DMS 273 treated with DMSO at 0.1 percent for 48 hours (cell line): ENCODE data around the gene TTC16.
"Not testable (repeated sequence)": the region's sequence is repeated elsewhere in the genome, so short reads cannot be mapped to it uniquely, and the experiment has no call there.

ENCODE experiments used
- DNase-seq: peaks from one replicate; lab custom pipeline; 2025; lab: John Stamatoyannopoulos, UW

TTC16 gene

DNA sequence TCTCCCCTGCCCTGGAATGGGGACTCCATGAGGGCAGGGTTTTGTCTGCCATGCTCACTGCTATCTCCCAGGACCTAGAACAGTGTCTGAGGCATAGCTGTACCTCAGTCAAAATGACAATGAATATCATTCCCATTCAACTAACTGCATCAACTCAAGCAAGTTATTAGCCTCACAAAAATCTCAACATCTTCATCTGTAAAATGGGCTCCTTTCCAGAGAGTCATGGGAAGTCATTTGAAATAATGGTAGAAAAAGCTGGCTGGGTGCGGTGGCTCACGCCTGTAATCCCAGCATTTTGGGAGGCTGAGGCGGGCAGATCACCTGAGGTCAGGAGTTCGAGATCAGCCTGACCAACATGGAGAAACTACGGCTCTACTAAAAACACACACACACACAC is 53.2 kb downstream of the TTC16 start:
- DNase-seq: no peak

DNA sequence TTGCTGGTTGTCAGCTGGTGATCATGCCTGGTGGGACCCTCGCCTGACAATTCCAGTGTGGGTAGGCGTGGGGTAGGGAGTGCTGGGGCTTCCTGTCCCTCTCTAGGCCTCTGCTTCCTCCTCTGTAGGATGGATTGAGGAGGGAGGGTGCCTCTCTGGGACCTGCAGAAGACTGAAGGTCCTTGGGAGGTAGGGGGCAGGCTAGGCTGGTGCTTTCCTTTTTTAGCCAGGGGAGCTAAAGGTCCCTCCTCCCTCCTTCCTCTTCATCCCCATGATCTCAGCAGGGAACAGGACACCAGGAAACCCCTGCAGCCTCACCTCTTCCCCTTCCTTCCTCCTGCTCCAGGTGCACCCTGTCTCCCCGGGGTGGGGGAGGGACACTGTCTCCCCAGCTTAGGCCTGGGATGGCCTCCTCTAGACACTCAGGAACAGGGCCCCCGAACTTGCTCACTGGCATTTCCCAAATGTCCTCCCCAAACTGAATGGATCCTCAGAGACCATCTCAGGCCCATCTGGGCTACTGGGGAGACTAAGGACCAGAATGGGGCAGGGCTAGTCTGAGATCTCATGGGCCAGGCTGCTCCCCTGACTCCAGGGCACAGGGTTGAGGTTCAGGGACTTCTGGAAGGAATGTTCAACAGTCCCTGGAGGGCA is 54.2 kb downstream of the TTC16 start:
- DNase-seq: no peak

DNA sequence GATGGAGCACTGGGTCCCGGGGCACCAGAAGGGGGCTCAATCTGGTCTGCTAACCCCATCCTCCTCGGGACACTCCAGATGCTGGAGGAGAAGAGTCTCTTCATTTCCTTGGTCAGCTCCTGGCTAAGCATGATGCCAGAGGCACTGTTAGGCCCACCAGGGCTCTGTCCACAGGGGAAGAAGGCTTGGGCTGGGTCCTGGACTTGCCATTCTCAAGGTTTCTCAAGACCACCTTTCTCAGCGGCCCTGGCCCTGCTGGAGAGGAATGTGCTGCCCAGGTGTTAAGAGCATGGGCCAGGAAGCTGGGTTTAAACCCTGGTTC is 54.7 kb downstream of the TTC16 start:
- DNase-seq: no peak

DNA sequence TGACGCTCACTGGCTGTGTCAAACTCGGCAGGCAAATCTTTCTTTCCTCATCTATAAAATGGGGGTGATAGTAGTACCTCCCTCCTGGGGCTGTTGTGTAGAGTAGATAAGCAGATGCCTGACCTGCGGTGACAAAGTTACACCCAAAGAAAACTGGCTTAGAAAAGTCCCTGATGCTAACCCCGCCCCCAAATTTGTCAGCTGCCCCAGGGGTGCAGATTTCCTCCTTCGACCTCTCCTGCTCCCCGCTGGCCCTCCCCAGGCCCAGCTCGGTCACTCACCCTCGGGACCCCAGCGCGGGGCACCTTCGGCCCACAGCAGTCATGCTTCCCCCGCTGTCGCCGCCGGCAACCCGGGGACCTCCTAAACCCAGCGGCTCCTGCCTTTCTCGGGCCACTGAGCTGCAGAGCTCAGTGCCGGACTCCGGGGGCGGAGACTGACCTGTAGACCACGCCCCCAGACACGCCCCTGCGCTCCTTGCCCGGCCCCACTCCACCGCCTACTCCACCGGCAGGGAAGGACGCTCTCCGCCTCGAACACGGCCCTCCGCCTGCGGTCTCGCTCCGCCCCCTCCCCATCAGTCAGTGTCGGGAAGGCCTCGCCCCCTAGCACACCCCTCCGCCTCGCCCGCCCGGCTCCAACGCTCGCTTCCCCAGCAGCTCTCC is 55.2 kb downstream of the TTC16 start:
- DNase-seq: peak; percentile 90

DNA sequence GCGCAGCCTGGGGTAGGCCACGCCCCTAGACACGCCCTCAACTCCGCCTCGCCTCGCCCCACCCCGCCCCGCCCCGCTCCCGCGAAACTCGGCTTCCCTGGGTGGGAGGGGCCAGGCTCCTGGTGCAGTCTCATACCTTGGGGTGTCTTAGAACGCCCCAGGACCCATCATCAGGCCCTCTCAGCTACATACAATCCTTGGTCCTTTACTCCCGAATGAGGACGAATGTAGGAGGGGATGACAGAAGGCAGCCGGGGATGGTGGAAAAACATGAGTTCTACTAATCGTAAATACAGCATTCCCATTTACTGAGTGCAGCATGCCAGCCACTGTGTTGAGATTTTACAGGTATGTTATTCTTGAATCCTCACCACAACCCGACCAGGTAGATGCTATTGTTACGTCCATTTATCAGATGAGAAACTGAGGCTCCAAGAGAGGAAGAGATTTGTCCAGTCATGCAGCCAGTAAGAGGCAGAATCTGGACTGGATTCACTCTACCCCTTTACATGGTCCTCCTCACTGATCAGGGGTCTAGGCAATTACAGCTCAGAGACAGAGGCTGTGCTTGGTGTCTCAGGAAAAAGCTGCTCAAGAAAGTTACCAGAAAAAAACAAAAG is 55.8 kb downstream of the TTC16 start:
- no peak for DNase-seq

DNA sequence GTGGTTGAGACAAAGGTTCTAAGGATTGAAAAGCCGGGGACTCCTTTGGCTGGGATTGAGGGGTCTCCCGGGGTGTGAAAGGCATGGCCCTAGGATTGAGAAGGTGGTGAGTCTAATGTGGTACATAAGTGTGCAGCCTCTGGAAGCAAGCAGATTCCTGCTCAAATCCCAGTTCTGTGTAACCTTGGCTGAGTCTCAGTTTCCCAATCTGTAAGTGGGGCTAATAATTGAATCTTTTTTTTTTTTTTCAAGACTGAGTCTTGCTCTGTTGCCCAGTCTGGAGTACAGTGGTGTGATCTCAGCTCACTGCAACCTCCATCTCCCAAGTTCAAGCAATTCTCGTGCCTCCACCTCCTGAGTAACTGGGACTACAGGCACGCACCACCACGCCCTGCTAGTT is 56.7 kb downstream of the TTC16 start:
- no peak for DNase-seq

DNA sequence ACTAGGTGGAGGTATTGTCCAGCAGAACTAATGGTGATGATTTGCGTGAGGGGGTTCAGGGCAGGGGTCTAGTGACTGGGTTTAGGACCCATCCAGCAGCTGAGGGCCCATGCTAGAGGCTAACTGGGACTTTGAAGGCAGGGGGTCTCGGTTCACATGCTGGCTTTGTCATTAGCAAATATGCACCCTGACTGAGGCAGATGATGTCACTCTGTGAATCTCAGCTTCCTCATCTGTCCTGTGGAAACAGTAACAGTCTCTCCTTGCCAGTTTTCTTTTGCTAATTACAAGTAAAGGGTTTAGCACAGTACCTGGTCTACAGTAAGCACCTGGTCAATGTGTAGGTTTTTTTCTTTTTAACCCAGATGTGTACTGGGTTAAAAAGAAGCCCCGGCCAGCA is 57.4 kb downstream of the TTC16 start:
- DNase-seq: no peak

DNA sequence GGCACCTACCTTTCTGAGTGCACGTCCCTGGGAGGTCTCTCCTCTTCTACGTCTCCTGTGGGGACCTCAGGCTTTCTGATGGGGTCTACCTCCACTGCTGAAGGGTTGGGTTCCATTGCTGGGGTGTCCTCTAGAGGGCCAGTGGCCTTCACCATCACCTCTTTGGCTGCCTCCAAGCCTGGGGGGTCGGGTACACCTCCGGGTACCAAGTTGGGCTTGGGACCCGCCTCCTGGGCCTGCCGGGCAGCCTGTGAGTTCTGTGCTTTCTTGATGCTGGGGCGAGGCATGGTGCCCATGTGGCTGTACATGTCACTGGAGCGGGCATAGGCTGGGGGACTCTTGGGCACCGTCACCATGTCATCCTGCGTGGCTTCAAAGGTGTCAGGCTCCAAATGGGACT is 58.1 kb downstream of the TTC16 start:
- no peak for DNase-seq

DNA sequence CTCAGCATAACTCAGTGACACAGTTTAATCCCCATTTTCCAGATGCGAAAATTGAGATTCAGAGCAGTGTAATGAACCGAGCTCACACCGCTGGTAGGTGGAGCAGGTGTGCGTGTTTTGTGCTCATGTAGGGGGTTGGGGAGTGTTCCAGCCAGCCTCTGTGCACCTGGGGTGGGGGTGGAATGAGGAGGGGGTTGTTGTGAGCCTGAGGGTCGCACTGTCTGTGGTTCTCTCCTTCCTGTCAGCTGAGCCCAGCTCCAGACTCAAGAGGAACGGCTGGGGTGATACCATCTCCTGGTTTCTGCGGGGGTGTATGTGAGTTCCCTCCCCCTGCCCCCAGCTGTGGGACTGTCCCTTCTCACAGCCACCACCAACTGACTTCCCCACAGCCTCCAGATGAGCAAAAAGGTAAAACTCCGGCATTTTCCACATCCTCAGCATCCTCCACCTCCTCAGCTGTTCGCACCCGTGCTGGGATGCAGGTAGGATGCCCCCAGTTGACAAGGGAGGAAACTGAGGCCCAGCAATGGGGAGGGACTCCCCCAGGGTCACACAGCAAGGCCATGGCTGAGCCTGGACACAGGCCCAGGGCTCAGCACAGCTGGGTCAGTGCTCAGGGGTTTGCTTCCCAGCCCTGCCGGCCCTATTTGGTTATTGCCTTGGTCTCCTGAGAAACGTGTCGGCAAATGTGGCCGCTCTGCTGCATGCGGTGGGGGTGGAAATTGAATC is 60.5 kb downstream of the TTC16 start:
- DNase-seq: no peak

DNA sequence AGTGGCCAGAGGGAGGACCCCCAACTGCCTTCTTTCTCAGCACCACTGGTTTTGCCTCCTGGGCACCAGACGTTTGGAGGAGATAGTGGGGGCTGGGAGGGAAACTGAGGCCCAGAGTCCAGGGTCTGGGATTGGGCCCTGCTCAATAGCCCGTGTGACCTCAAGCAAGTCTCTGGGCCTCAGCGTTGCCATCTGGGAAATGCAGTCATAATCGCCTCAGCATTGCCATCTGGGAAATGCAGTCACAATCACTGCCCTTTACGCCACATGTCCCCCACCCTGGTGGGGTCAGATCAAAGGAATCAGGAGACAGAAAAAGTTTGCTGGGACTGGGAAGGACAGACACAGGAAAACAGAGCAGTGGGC is 61.0 kb downstream of the TTC16 start:
- DNase-seq: no peak

DNA sequence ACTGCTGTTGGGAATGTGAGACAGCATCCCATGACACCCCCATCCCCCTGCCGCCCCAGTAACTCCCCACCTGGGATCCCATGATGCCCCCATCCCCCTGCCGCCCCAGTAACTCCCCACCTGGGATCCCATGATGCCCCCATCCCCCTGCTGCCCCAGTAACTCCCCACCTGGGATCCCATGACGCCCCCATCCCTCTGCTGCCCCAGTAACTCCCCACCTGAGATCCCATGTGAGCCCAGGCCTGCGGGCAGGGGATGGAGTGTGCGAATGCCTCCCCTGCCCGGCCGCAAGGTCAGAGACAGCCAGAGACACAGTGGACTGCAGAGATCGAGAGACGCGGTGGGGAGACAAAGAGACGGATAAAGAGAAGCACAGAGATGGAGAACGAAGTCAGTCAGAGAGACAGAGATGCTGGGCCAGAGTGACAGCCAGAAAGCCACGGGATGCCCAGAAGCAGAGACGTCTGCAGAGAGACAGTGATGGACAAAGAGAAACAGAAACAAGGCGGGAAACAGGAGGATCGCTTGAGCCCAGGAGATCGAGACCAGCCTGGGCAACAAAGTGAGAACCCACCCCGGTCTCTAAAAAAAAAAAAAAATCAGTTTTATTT is 61.6 kb downstream of the TTC16 start:
- DNase-seq: no peak

DNA sequence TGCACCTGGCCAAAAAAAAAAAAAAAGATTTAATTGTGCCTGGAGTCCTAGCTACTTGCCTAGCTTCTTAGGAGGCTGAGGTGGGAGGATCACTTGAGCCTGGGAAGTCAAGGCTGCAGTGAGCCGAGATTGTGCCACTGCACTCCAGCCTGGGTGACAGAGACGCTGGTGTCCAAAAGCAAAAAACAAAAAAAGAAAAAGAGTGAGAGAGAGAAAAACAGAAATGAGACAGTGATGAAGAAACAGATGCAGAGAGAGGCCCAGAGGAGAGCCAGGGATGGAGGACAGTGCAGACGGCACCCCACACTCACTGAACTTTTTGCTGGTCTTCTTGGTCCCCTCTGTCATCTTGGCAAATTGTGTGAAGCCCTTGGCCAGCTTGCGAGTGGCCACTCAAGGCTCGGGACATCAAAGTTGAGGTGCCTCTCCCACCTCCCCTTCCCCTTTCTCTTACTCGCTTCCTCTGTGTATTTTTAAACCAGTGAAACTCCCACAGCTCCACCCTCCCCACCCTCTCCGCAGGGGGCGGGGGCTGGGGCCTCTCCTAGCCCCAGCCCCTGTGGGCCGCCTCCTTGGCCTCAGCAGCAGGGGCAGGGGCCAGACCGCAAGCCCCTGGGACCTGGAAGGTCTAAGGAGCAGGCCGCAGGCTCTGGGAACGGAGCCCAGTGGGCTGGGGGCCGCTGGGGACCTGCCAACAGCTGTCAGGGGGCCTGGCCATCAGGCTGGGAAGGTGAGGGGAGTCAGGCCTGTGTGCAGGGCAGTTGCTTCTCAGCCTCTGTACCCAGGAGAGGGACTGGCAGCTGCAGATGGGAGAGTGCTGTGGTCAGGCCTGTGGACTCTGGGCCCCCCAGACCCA is 62.6 kb downstream of the TTC16 start, which contains the start of gene SH2D3C:
Gene SH2D3C, minus strand, starts transcription at position 387 of the 856 bp plus-strand sequence. Its CDS starts 39 bp downstream, at position 348.
- no peak for DNase-seq

DNA sequence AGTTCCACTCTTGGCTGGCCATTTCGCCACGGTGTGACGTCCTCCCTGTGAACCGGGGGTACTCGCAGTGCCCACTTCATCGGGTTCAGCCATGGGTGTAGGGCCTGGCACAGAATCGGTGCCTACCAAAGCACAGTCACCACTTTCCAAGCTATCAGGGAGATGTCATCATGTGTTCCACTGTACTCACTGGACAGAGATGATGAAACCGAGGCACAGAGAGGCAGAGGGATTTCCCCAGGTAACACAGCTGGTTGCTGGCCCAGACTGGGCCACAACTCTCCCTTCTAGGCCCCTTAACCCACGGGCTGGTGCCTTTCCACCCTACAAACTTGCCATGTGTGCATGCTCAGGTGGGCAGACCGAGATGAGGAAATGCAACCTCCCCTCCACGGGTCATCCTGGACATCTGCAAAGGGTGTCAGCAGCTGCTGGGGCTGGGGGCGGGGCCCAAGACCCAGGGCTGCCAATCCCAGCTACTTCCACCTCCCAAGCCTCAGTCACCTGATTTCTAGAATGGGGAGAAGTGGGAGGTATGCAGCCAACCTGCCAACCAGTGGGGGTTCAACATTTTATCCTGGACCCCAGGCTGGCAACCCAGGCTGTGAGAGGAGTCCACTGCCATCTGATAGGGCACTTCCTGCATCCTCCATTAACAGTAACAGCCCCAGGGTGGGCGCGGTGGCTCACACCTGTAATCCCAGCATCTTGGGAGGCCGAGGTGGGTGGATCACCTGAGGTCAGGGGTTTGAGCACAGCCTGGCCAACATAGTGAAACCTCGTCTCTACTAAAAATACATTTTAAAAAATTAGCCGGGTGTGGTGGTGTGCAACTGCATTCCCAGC is 63.5 kb downstream of the TTC16 start:
- no peak for DNase-seq

DNA sequence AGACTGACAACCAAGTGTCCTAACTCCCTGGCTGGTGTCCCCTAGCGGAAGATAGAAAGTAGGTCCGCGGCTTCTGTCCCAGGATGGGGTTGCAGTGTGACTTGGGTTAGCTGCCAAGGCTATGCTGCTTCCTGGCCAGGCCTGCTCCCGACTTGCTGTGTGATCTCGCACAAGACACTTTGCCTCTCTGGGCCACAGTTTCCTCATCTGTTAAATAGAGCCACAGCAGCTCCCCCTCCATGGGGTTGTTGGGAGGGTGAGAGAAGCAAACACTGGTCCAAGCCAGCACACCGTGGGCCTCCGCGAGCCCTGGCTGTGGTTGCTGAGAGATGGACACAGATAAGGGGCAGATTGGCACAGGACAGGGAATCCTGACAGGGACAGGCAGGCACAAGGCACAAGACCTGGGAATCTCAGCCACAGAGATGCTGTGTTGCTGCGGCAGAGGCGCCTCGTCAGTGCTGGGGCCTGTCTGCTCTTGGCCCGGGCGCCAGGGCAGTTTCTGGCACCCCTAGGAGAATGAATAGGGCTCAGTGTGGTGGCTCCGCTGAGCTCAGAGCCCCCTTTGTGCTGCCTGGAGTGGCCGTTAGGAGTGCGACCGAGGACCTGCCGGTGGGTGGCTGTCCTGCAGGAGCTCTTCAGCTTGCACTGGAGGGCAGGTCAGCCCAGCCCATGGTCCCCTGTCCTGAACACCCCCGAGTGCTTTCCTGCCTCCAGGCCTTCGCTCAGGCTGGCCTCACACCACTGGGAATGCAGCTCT is 64.4 kb downstream of the TTC16 start:
- no peak for DNase-seq

DNA sequence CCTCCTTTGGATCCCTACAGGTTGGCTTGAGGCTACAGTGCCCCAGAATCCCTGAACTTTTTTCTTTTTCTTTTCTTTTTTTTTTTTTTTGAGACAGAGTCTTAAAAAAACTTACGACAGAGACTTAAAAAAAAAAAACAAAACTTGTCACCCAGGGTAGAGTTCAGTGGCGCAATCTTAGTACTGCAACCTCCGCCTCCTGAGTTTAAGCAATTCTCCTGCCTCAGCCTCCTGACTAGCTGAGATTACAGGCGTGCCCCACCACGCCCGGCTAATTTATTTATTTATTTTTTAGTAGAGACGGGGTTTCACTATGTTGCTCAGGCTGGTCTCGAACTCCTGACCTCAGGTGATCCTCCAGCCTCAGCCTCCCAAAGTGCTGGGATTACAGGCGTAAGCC is 65.0 kb downstream of the TTC16 start:
- DNase-seq: not testable (repeated sequence)
